ENCODE data around the gene MTO1. TPM values are rescaled to one million over a fixed set of nuclear protein-coding genes. Genes with fewer than 3 reads are reported as not detected.
A peak's percentile ranks its signal among the peaks of the same experiment; 100 is the strongest.

Gene MTO1
- 25.7 TPM for total RNA-seq
- long read RNA-seq, full-length matches to known transcripts, result 16 of 34 reads
- long read RNA-seq, partial matches to known transcripts, result 4 of 34 reads
- long read RNA-seq, other reads (novel, unspliced or antisense), result 14 of 34 reads

GRCh38 chr6:73461537-73462350 lies at the start of gene MTO1:
TSS of gene MTO1 (plus strand) at chr6:73461737. CDS start at chr6:73461855, 118 bp downstream.
- peak within 1 kb of the TSS; percentile 89 for H3K4me3 ChIP-seq
- H3K27ac ChIP-seq, result peak within 1 kb of the TSS; percentile 93
- no peaks in the 10 kb centered on the region for H3K9me3 ChIP-seq
- H3K4me1 ChIP-seq, result peaks cover 26% of the 10 kb centered on the region
- no peak for TF ChIP-seq CTCF (IDR thresholded peaks at IDR 0.05)
- DNase-seq, result peak; percentile 95
- H3K27me3 ChIP-seq (ENCODE audit: low read depth), result no peaks in the 10 kb centered on the region
- intact Hi-C loops (cut with DNase I), result no loop called here
- peaks cover 23% of the 10 kb centered on the region for H3K36me3 ChIP-seq
- ATAC-seq, result peak; percentile 97 to 99

GRCh38 chr6:73413102-73413501 lies 48.4 kb upstream of the MTO1 start:
- intact Hi-C loops (cut with DNase I), result no loop called here
- Histone ChIP-seq H3K4me3 (no peak overlapping the region), H3K9me3 (no peaks in the 10 kb centered on the region), H3K4me1 (no peaks in the 10 kb centered on the region), H3K36me3 (peaks cover 17% of the 10 kb centered on the region), H3K27me3 (ENCODE audit: low read depth) (no peaks in the 10 kb centered on the region), H3K27ac (no peak overlapping the region)
- ATAC-seq (no peak), DNase-seq (no peak)
- no peak for TF ChIP-seq CTCF (IDR thresholded peaks at IDR 0.05)

GRCh38 chr6:73418081-73418741 lies 43.3 kb upstream of the MTO1 start:
- no peak for ATAC-seq
- Histone ChIP-seq H3K4me3 (no peak overlapping the region), H3K9me3 (no peaks in the 10 kb centered on the region), H3K27me3 (ENCODE audit: low read depth) (no peaks in the 10 kb centered on the region), H3K36me3 (peaks cover 34% of the 10 kb centered on the region), H3K4me1 (peaks cover 8% of the 10 kb centered on the region), H3K27ac (no peak overlapping the region)
- intact Hi-C loops (cut with DNase I), result no loop called here
- TF ChIP-seq CTCF (IDR thresholded peaks at IDR 0.05), result no peak
- no peak for DNase-seq

- Histone ChIP-seq H3K4me1 (peaks cover 8% of the 10 kb centered on the region), H3K27ac (no peak overlapping the region), H3K4me3 (no peak overlapping the region), H3K36me3 (peaks cover 45% of the 10 kb centered on the region), H3K9me3 (no peaks in the 10 kb centered on the region), H3K27me3 (ENCODE audit: low read depth) (no peaks in the 10 kb centered on the region)
- TF ChIP-seq CTCF (IDR thresholded peaks at IDR 0.05), result no peak
- DNase-seq (no peak), ATAC-seq (no peak)
- intact Hi-C loops (cut with DNase I), result no loop called here
Measured at GRCh38 chr6:73421534-73421933, 40.0 kb upstream of the MTO1 start.

- DNase-seq, result no peak
- no peak overlapping the region for H3K27ac ChIP-seq
- no peak overlapping the region for H3K4me3 ChIP-seq
- no peak for ATAC-seq
- TF ChIP-seq CTCF (IDR thresholded peaks at IDR 0.05), result no peak
- H3K27me3 ChIP-seq (ENCODE audit: low read depth), result no peaks in the 10 kb centered on the region
- intact Hi-C loops (cut with DNase I), result no loop called here
- H3K36me3 ChIP-seq, result peaks cover 79% of the 10 kb centered on the region
- H3K4me1 ChIP-seq, result no peaks in the 10 kb centered on the region
- no peaks in the 10 kb centered on the region for H3K9me3 ChIP-seq
Measured at GRCh38 chr6:73435236-73435635, 26.3 kb upstream of the MTO1 start.
